ENCODE data around the gene KAT8.

The KAT8 gene

GRCh38 chr16:31117384-31118222 is at the start of gene KAT8:
Gene KAT8 (plus strand): TSS chr16:31117664. CDS start chr16:31117682, 18 bp downstream.
- peak; percentile 97 to 98 for DNase-seq (ENCODE audit: low read depth in 2 of 2)

GRCh38 chr16:31071861-31072260 is 45.6 kb upstream of the KAT8 start:
- DNase-seq (ENCODE audit: low read depth in 2 of 2) = no peak

GRCh38 chr16:31072540-31073141 is 44.8 kb upstream of the KAT8 start:
- peak in 1 of 2 donors; percentile 32 for DNase-seq (ENCODE audit: low read depth in 2 of 2)

- DNase-seq (ENCODE audit: low read depth in 2 of 2) = peak; percentile 78 to 87
These were observed 44.1 kb upstream of the KAT8 start for GRCh38 chr16:31073142-31073969.

- peak; percentile 98 to 99 for DNase-seq (ENCODE audit: low read depth in 2 of 2)
These were observed 43.3 kb upstream of the KAT8 start, which contains the start of the genes ZNF646 and ZNF668 for GRCh38 chr16:31073970-31074813. Gene ZNF646 (plus strand): TSS chr16:31074422. CDS start chr16:31076325, 1,903 bp downstream. Gene ZNF668 (minus strand): TSS chr16:31074240. CDS start chr16:31064459, 9,781 bp downstream.

GRCh38 chr16:31074814-31075183 is 42.7 kb upstream of the KAT8 start:
- no peak for DNase-seq (ENCODE audit: low read depth in 2 of 2)

- DNase-seq (ENCODE audit: low read depth in 2 of 2) = no peak
These were observed 41.1 kb upstream of the KAT8 start for GRCh38 chr16:31076319-31076718.

- DNase-seq (ENCODE audit: low read depth in 2 of 2) = no peak
These were observed 40.4 kb upstream of the KAT8 start for GRCh38 chr16:31077024-31077423.

- no peak for DNase-seq (ENCODE audit: low read depth in 2 of 2)
These were observed 39.7 kb upstream of the KAT8 start for GRCh38 chr16:31077592-31078396.

- no peak for DNase-seq (ENCODE audit: low read depth in 2 of 2)
These were observed 38.7 kb upstream of the KAT8 start for GRCh38 chr16:31078597-31079341.

- no peak for DNase-seq (ENCODE audit: low read depth in 2 of 2)
These were observed 38.0 kb upstream of the KAT8 start for GRCh38 chr16:31079342-31079944.

- DNase-seq (ENCODE audit: low read depth in 2 of 2) = no peak
These were observed 37.3 kb upstream of the KAT8 start for GRCh38 chr16:31080035-31080629.

- no peak for DNase-seq (ENCODE audit: low read depth in 2 of 2)
These were observed 36.6 kb upstream of the KAT8 start for GRCh38 chr16:31080756-31081419.

- no peak for DNase-seq (ENCODE audit: low read depth in 2 of 2)
These were observed 35.8 kb upstream of the KAT8 start for GRCh38 chr16:31081428-31082351.

- no peak for DNase-seq (ENCODE audit: low read depth in 2 of 2)
These were observed 35.0 kb upstream of the KAT8 start for GRCh38 chr16:31082368-31083045.

GRCh38 chr16:31083081-31083480 is 34.4 kb upstream of the KAT8 start:
- no peak for DNase-seq (ENCODE audit: low read depth in 2 of 2)

- no peak for DNase-seq (ENCODE audit: low read depth in 2 of 2)
These were observed 33.9 kb upstream of the KAT8 start for GRCh38 chr16:31083556-31083955.
